IMR-90 (cell line): Measurements from ENCODE around the gene EMSY. TPM values are rescaled to one million over a fixed set of nuclear protein-coding genes. Genes with fewer than 3 reads are reported as not detected.

Experiments used
- ATAC-seq: fragments of 200-7000 bp; cut with Tn5 transposase; 2 replicates; pipeline ENCODE4 v1.9.1; 2020; ENCODE audit warnings: low read depth, mild to moderate bottlenecking, moderate library complexity
- BruUV-seq: library from RNA; stranded (reverse); fragments of 400-500 nt; replicated peaks from 2 replicates; lab custom pipeline; 2021; lab: Mats Ljungman, UMichigan
- CTCF ChIA-PET: fragments of 300-600 bp; formaldehyde crosslinking; extraction: SDS; loops from one replicate; lab custom pipeline; 2021; ENCODE audit warnings: antibody characterized with exemption; lab: Yijun Ruan, JAX
- POLR2A ChIA-PET: fragments of 300-600 bp; sonication (Branson Sonifier 250); formaldehyde crosslinking; loops from one replicate; lab custom pipeline; 2022; ENCODE audit warnings: antibody characterized with exemption; ENCODE audit not compliant: unreplicated experiment; lab: Charles Lee
- DNase-seq: peaks from one replicate; pipeline ENCODE4 v3.0.0; 2013
- H2AFZ ChIP-seq: replicated peaks from 2 replicates; pipeline ENCODE3; 2013; ENCODE audit warnings: low read length, mild to moderate bottlenecking; ENCODE audit not compliant: poor library complexity
- H2AK5ac ChIP-seq: 2 replicates; pipeline ENCODE4 v1.6.1; 2013; ENCODE audit warnings: low read depth, low read length, inconsistent platforms
- H2AK9ac ChIP-seq: replicated peaks from 2 replicates; pipeline ENCODE3; 2013; ENCODE audit warnings: mild to moderate bottlenecking, low read depth, low read length, moderate library complexity; ENCODE audit not compliant: poor library complexity
- H2BK120ac ChIP-seq: 2 replicates; pipeline ENCODE4 v1.6.1; 2013; ENCODE audit warnings: low read depth, low read length, inconsistent platforms
- H2BK15ac ChIP-seq: 3 replicates; pipeline ENCODE4 v1.6.1; 2013; ENCODE audit warnings: low read depth, low read length, inconsistent platforms
- H2BK20ac ChIP-seq: 2 replicates; pipeline ENCODE4 v1.6.1; 2013; ENCODE audit warnings: low read depth, mild to moderate bottlenecking, inconsistent platforms, low read length, moderate library complexity
- H2BK5ac ChIP-seq: 2 replicates; pipeline ENCODE4 v1.6.1; 2013; ENCODE audit warnings: mild to moderate bottlenecking, low read depth, low read length, inconsistent platforms; ENCODE audit not compliant: poor library complexity, severe bottlenecking
- H3K14ac ChIP-seq: replicated peaks from 2 replicates; pipeline ENCODE4 v1.6.1; 2013; ENCODE audit warnings: low read depth, low read length, inconsistent platforms
- H3K18ac ChIP-seq: 2 replicates; pipeline ENCODE4 v1.6.1; 2013; ENCODE audit warnings: low read depth, low read length, control low read depth
- H3K23ac ChIP-seq: 2 replicates; pipeline ENCODE4 v1.6.1; 2013; ENCODE audit warnings: low read depth, low read length, inconsistent platforms
- H3K27ac ChIP-seq: 2 replicates; pipeline ENCODE4 v1.5.1; 2013; ENCODE audit warnings: mild to moderate bottlenecking, control low read depth, low read length; ENCODE audit not compliant: insufficient read depth
- H3K27me3 ChIP-seq: 2 replicates; pipeline ENCODE4 v1.6.1; 2013; ENCODE audit warnings: low read length; ENCODE audit not compliant: control insufficient read depth, insufficient read depth
- H3K36me3 ChIP-seq: 2 replicates; pipeline ENCODE4 v1.6.1; 2013; ENCODE audit warnings: low read length, mixed read lengths; ENCODE audit not compliant: control insufficient read depth, insufficient read depth
- H3K4ac ChIP-seq: 2 replicates; pipeline ENCODE4 v1.6.1; 2013; ENCODE audit warnings: low read depth, low read length, inconsistent platforms
- H3K4me1 ChIP-seq: 2 replicates; pipeline ENCODE4 v1.6.1; 2013; ENCODE audit warnings: low read length, mixed read lengths; ENCODE audit not compliant: control insufficient read depth, insufficient read depth
- H3K4me2 ChIP-seq: 2 replicates; pipeline ENCODE4 v1.6.1; 2013; ENCODE audit warnings: low read depth, mild to moderate bottlenecking, control low read depth, low read length, moderate library complexity
- H3K4me3 ChIP-seq: 2 replicates; pipeline ENCODE4 v1.5.1; 2013; ENCODE audit warnings: low read depth, mild to moderate bottlenecking, control low read depth, low read length, moderate library complexity; ENCODE audit not compliant: insufficient read depth
- H3K56ac ChIP-seq: 2 replicates; pipeline ENCODE4 v1.6.1; 2013; ENCODE audit warnings: low read length, inconsistent platforms; ENCODE audit not compliant: insufficient read depth; ENCODE audit errors: extremely low read depth
- H3K79me1 ChIP-seq, 2 experiments: 2 replicates each; pipeline ENCODE4 v1.6.1; 2013; ENCODE audit warnings: low read length in 2 of 2, inconsistent platforms in 1 of 2, low read depth in 1 of 2
- H3K9ac ChIP-seq: 2 replicates; pipeline ENCODE4 v1.6.1; 2013; ENCODE audit warnings: low read depth, low read length, control low read depth
- H3K9me1 ChIP-seq: 2 replicates; pipeline ENCODE4 v1.6.1; 2013; ENCODE audit warnings: low read length, inconsistent platforms; ENCODE audit not compliant: insufficient read depth
- H3K9me3 ChIP-seq: 2 replicates; pipeline ENCODE4 v1.6.1; 2013; ENCODE audit warnings: low read length; ENCODE audit not compliant: control insufficient read depth, insufficient read depth
- H4K20me1 ChIP-seq: 2 replicates; pipeline ENCODE4 v1.6.1; 2013; ENCODE audit warnings: low read length, inconsistent platforms; ENCODE audit not compliant: insufficient read depth
- H4K5ac ChIP-seq: 2 replicates; pipeline ENCODE4 v1.6.1; 2013; ENCODE audit warnings: mild to moderate bottlenecking, low read depth, low read length, control low read depth
- H4K8ac ChIP-seq, 2 experiments: 2 replicates each; pipeline ENCODE4 v1.6.1; 2013; ENCODE audit warnings: low read depth in 2 of 2, low read length in 2 of 2, control low read depth in 1 of 2, inconsistent platforms in 1 of 2
- H4K91ac ChIP-seq: 2 replicates; pipeline ENCODE4 v1.6.1; 2013; ENCODE audit warnings: low read depth, low read length, inconsistent platforms; ENCODE audit not compliant: insufficient read depth
- BHLHE40 ChIP-seq: fragments of 150-350 bp; IDR thresholded peaks from 2 replicates; pipeline ENCODE4 v1.6.1; 2016; ENCODE audit warnings: mild to moderate bottlenecking, low read depth, low read length
- CEBPB ChIP-seq: IDR thresholded peaks from 2 replicates; pipeline ENCODE4 v1.6.1; 2012; ENCODE audit warnings: low read depth, low read length, improper control_type of control experiment
- CHD1 ChIP-seq: IDR thresholded peaks from 2 replicates; pipeline ENCODE4 v1.6.1; 2012; ENCODE audit warnings: low read depth, low read length, improper control_type of control experiment
- FOS ChIP-seq: fragments of 150-350 bp; IDR thresholded peaks from 2 replicates; pipeline ENCODE4 v1.6.1; 2016; ENCODE audit warnings: low read depth, low read length
- MAFK ChIP-seq: IDR thresholded peaks from 2 replicates; pipeline ENCODE4 v1.6.1; 2012; ENCODE audit warnings: low read depth, low read length, improper control_type of control experiment
- MXI1 ChIP-seq: IDR thresholded peaks from 2 replicates; pipeline ENCODE4 v1.6.1; 2012; ENCODE audit warnings: low read depth, mild to moderate bottlenecking, low read length, moderate library complexity, borderline replicate concordance
- NFE2L2 ChIP-seq: fragments of 150-350 bp; IDR thresholded peaks from 2 replicates; pipeline ENCODE4 v1.6.1; 2016; ENCODE audit warnings: low read depth, mild to moderate bottlenecking, low read length
- RAD21 ChIP-seq: IDR thresholded peaks from 2 replicates; pipeline ENCODE4 v1.6.1; 2012; ENCODE audit warnings: low read length, improper control_type of control experiment
- SMC3 ChIP-seq: fragments of 150-350 bp; IDR thresholded peaks from 2 replicates; pipeline ENCODE4 v1.6.1; 2016; ENCODE audit warnings: low read depth, mild to moderate bottlenecking, antibody characterized with exemption, low read length, moderate library complexity
- WGBS, 2 experiments: methylation state at CpG; one replicate each; pipeline versions ENCODE4 v1.1.5 to v1.1.7; 2013; ENCODE audit warnings: missing lambda C conversion rate in 2 of 2; ENCODE audit not compliant: insufficient read length in 1 of 2; ENCODE audit errors: extremely low coverage in 2 of 2; 5-methylcytosine and 5-hydroxymethylcytosine counted together
- dilution Hi-C: fragments of 300-500 bp; cut with HindIII; formaldehyde crosslinking; loops from one replicate; pipeline ENCODE4 v1.14.3; 2018; ENCODE audit warnings: low sequenced_read_pairs; ENCODE audit not compliant: unreplicated experiment
- in situ Hi-C: fragments of 300-500 bp; cut with MboI; formaldehyde crosslinking; loops from 3 replicates; pipeline ENCODE4 v1.14.3; 2019; ENCODE audit warnings: low sequenced_read_pairs, inconsistent platforms, mixed read lengths
- intact Hi-C: fragments of 100-400 bp; cut with micrococcal nuclease; formaldehyde crosslinking; loops from 2 replicates; pipeline ENCODE4 v1.10.0; 2022
- polyA plus RNA-seq, 3 experiments: library from polyadenylated mRNA; depleted of rRNA; stranded (reverse); fragments of >200 nt; gene quantifications; 2 replicates each; pipeline ENCODE4 v1.2.3, GENCODE V29; 2012; ENCODE audit warnings: low replicate concordance in 1 of 3
- total RNA-seq: library from RNA; depleted of rRNA; stranded (reverse); fragments of >200 nt; gene quantifications from 2 replicates; pipeline ENCODE4 v1.2.3, GENCODE V29; 2012
- TF ChIP-seq, protein P1 (sequence below): conservative IDR thresholded peaks from 2 replicates; pipeline ENCODE4 v1.5.1; 2012; ENCODE audit warnings: mild to moderate bottlenecking, low read depth, low read length, improper control_type of control experiment
- TF ChIP-seq, protein P2 (sequence below): fragments of 150-350 bp; IDR thresholded peaks from 2 replicates; pipeline ENCODE4 v1.6.1; 2016; ENCODE audit warnings: low read depth, mild to moderate bottlenecking, low read length, moderate library complexity, borderline replicate concordance
- TF ChIP-seq, protein P3 (sequence below): fragments of 150-350 bp; IDR thresholded peaks from 2 replicates; pipeline ENCODE4 v1.6.1; 2017; ENCODE audit warnings: mild to moderate bottlenecking, antibody characterized with exemption, low read length, low read depth

The EMSY gene
- total and polyA plus RNA-seq, 2 of the 4 experiments (the other 2 are of a cell fraction): 14.1 to 22.0 TPM

DNA sequence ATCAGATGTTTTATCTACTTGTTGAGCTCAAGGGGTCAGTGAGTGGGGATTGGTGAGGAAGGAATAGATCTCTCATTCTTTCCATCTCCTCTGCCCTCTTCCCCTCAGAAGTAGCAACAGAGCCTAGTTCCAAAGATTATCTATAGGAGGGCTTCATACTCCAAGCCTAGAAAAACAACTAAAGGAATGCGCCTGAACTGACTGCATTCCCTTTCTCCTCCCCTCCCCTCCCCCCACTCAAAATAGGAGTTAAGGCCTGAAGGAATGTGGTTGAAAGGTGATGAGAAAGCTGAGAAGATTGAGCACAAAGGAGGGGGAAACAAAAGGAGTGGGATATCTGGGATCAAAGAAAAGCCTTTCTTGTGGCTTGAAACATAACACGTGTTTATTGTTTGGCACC lies 10.5 kb downstream of the EMSY start:
- Histone ChIP-seq H2AK9ac (no peak overlapping the region), H3K4me2 (peak overlapping the region; percentile 40), H3K27ac (peak overlapping the region; percentile 20; the same call in 1 of the 2 replicates), H3K4me1 (peaks cover 9% of the 10 kb centered on the region), H4K5ac (peak overlapping the region; percentile 24; the same call in 1 of the 2 replicates), H3K14ac (peak overlapping the region; percentile 23), H3K9me3 (no peaks in the 10 kb centered on the region), H3K56ac (no peak overlapping the region), H3K9ac (no peak overlapping the region; the same call in 1 of the 2 replicates), H3K9me1 (peaks cover 7% of the 10 kb centered on the region), H4K91ac (peak overlapping the region; percentile 53; the same call in 1 of the 2 replicates), H3K36me3 (peaks cover 6% of the 10 kb centered on the region), H2AFZ (no peak overlapping the region), H3K27me3 (no peaks in the 10 kb centered on the region), H4K8ac (peak overlapping the region; percentile 11 to 53; a peak in 1 of 4 replicates), H2BK5ac (peak overlapping the region; percentile 64), H3K4me3 (no peak overlapping the region), H2BK120ac (peak overlapping the region; percentile 67), H3K4ac (peak overlapping the region; percentile 64), H3K23ac (peak overlapping the region; percentile 27; the same call in 1 of the 2 replicates), H2BK15ac (0 out of 3 replicates have a peak overlapping the region, but pooled peaks have one; percentile 9), H3K79me1 (peaks cover 3 to 31% of the 10 kb centered on the region in 2 experiments), H2BK20ac (peak overlapping the region; percentile 46), H4K20me1 (peaks cover 6% of the 10 kb centered on the region; the same call in 1 of the 2 replicates), H2AK5ac (0 out of 2 replicates have a peak overlapping the region, but pooled peaks have one; percentile 28), H3K18ac (no peak overlapping the region; the same call in 1 of the 2 replicates)
- dilution Hi-C loops: no loop called here
- TF ChIP-seq, protein P1, sequence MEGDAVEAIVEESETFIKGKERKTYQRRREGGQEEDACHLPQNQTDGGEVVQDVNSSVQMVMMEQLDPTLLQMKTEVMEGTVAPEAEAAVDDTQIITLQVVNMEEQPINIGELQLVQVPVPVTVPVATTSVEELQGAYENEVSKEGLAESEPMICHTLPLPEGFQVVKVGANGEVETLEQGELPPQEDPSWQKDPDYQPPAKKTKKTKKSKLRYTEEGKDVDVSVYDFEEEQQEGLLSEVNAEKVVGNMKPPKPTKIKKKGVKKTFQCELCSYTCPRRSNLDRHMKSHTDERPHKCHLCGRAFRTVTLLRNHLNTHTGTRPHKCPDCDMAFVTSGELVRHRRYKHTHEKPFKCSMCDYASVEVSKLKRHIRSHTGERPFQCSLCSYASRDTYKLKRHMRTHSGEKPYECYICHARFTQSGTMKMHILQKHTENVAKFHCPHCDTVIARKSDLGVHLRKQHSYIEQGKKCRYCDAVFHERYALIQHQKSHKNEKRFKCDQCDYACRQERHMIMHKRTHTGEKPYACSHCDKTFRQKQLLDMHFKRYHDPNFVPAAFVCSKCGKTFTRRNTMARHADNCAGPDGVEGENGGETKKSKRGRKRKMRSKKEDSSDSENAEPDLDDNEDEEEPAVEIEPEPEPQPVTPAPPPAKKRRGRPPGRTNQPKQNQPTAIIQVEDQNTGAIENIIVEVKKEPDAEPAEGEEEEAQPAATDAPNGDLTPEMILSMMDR: no peak
- TF ChIP-seq RAD21 (no peak), CHD1 (no peak), FOS (no peak), NFE2L2 (no peak), MXI1 (no peak), BHLHE40 (no peak), SMC3 (no peak), CEBPB (no peak), MAFK (no peak)
- TF ChIP-seq, protein P2, sequence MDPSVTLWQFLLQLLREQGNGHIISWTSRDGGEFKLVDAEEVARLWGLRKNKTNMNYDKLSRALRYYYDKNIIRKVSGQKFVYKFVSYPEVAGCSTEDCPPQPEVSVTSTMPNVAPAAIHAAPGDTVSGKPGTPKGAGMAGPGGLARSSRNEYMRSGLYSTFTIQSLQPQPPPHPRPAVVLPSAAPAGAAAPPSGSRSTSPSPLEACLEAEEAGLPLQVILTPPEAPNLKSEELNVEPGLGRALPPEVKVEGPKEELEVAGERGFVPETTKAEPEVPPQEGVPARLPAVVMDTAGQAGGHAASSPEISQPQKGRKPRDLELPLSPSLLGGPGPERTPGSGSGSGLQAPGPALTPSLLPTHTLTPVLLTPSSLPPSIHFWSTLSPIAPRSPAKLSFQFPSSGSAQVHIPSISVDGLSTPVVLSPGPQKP: no peak
- TF ChIP-seq, protein P3, sequence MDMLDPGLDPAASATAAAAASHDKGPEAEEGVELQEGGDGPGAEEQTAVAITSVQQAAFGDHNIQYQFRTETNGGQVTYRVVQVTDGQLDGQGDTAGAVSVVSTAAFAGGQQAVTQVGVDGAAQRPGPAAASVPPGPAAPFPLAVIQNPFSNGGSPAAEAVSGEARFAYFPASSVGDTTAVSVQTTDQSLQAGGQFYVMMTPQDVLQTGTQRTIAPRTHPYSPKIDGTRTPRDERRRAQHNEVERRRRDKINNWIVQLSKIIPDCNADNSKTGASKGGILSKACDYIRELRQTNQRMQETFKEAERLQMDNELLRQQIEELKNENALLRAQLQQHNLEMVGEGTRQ: no peak
- no TSS peak for BruUV-seq
- in situ Hi-C loops: no loop called here
- peak; percentile 4 for DNase-seq
- WGBS, 2 experiments: no CpG with 5 or more reads among the region's 2 CpGs
- CTCF ChIA-PET: interaction anchor here (1.4 kb wide), 1 partner anchor 10 kb away, joined by 3 read pairs; the partner anchor contains the start of gene EMSY
- ATAC-seq: peak; percentile 52
- intact Hi-C loops: no loop called here
- POLR2A ChIA-PET: no interaction called here
